Neural progenitor cell (in vitro differentiated cells): ENCODE measurements around the gene KNG1. TPM values are rescaled to one million over a fixed set of nuclear protein-coding genes. Genes with fewer than 3 reads are reported as not detected.

Experiments
- DNase-seq: peaks from one replicate; pipeline ENCODE4 v3.0.0-alpha.2; 2016; ENCODE audit warnings: low spot score
- H2AFZ ChIP-seq: fragments of 200-600 bp; sonication (generic); replicated peaks from 2 replicates; pipeline ENCODE4 v1.6.1; 2016; ENCODE audit warnings: antibody characterized with exemption
- H3F3A ChIP-seq: fragments of 200-600 bp; sonication (generic); 2 replicates; pipeline ENCODE4 v1.6.1; 2016; ENCODE audit warnings: antibody characterized with exemption, low read depth
- H3K27ac ChIP-seq: fragments of 200-600 bp; sonication (generic); 2 replicates; pipeline ENCODE4 v1.5.1; 2016; ENCODE audit warnings: mild to moderate bottlenecking
- H3K27me3 ChIP-seq: fragments of 200-600 bp; sonication (generic); 2 replicates; pipeline ENCODE4 v1.6.1; 2016; ENCODE audit warnings: mild to moderate bottlenecking, moderate library complexity
- H3K36me3 ChIP-seq: fragments of 200-600 bp; sonication (generic); 2 replicates; pipeline ENCODE4 v1.5.1; 2016
- H3K4me1 ChIP-seq: fragments of 200-600 bp; sonication (generic); 2 replicates; pipeline ENCODE4 v1.6.1; 2016; ENCODE audit warnings: mixed run types
- H3K4me2 ChIP-seq: fragments of 200-600 bp; sonication (generic); 2 replicates; pipeline ENCODE4 v1.6.1; 2016
- H3K4me3 ChIP-seq: fragments of 200-600 bp; sonication (generic); 2 replicates; pipeline ENCODE4 v1.5.1; 2016
- H3K79me2 ChIP-seq: fragments of 200-600 bp; sonication (generic); 2 replicates; pipeline ENCODE4 v1.6.1; 2016; ENCODE audit warnings: low read depth
- H3K9ac ChIP-seq: fragments of 200-600 bp; sonication (generic); 2 replicates; pipeline ENCODE4 v1.6.1; 2016
- H3K9me3 ChIP-seq: fragments of 200-600 bp; sonication (generic); 2 replicates; pipeline ENCODE4 v1.5.1; 2016; ENCODE audit warnings: low read depth
- H4K20me1 ChIP-seq: fragments of 200-600 bp; sonication (generic); 2 replicates; pipeline ENCODE4 v1.6.1; 2016; ENCODE audit warnings: low read depth
- H3K27ac Mint-ChIP-seq: 3 replicates; pipeline ENCODE4 v1.8.0; 2021; ENCODE audit warnings: mixed read lengths
- H3K27me3 Mint-ChIP-seq: 2 replicates; pipeline ENCODE4 v1.8.0; 2022; ENCODE audit warnings: low read depth, mild to moderate bottlenecking, inconsistent platforms, moderate library complexity, mixed read lengths; ENCODE audit not compliant: insufficient read depth
- H3K36me3 Mint-ChIP-seq: 3 replicates; pipeline ENCODE4 v1.8.0; 2021; ENCODE audit warnings: mixed read lengths
- H3K4me1 Mint-ChIP-seq: 3 replicates; pipeline ENCODE4 v1.8.0; 2021; ENCODE audit warnings: mixed read lengths
- H3K4me3 Mint-ChIP-seq: 3 replicates; pipeline ENCODE4 v1.8.0; 2021; ENCODE audit warnings: mild to moderate bottlenecking, moderate library complexity, mixed read lengths
- H3K9me3 Mint-ChIP-seq: 3 replicates; pipeline ENCODE4 v1.8.0; 2020; ENCODE audit warnings: mixed read lengths
- EZH2 ChIP-seq: fragments of 200-600 bp; sonication (generic); IDR thresholded peaks from 2 replicates; pipeline ENCODE4 v1.6.1; 2017; ENCODE audit warnings: antibody characterized with exemption, mild to moderate bottlenecking, moderate library complexity
- EZH2phosphoT487 ChIP-seq: fragments of 200-600 bp; sonication (generic); IDR thresholded peaks from 2 replicates; pipeline ENCODE4 v1.6.1; 2017; ENCODE audit warnings: antibody characterized with exemption
- total RNA-seq: library from RNA; depleted of rRNA; stranded (reverse); fragments of >200 nt; gene quantifications from 2 replicates; pipeline ENCODE4 v1.2.3, GENCODE V29; 2015; ENCODE audit warnings: low replicate concordance
- TF ChIP-seq, protein P1 (sequence below): fragments of 200-600 bp; sonication (generic); IDR thresholded peaks from 2 replicates; pipeline ENCODE4 v1.5.1; 2017; ENCODE audit warnings: antibody characterized with exemption, mild to moderate bottlenecking

KNG1 gene
- total RNA-seq, 1 donor from 2014 or later, result not detected

DNA sequence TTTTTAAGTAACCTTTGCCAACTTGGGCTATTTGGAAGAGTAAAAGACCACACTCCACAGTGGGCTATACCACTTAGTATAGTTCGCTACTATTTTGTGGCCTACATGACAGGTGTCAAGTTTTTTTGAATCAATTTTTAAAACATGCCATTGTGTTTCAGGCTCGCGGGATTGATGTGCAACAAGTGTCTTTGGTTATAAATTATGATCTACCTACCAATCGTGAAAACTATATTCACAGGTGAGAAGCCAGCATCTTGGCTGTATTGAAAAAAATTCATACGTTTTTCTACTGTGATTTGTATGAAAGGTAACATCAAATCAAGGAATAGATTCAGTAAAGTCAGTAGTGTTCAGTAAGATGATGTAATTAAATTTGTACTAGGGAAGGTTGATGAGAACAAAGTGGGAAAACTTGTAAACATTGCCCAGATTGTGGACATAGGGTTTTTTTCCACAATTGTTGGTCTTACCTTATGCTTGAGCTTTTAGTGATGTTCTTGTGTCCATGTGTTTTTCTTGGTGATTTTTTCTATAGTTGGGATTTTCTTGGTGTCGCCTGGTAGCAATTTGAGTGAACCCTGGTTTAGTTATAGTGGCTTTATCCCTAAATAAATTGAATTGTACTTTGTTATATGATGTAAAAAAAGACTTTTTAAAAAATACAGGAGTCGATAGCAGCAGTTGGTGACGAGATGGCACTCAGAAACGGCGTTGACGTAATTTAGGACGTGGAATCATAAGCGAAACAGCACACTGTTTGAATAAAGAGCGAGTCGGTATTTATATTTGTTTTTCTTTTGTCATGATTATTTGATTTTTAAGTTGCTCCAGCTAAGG, 70.7 kb downstream of the KNG1 start:
- peaks cover 60% of the 10 kb centered on the region for H3K79me2 ChIP-seq
- Mint-ChIP-seq H3K27ac (no peak overlapping the region), H3K27me3 (peaks cover 9% of the 10 kb centered on the region), H3K36me3 (peaks cover 50% of the 10 kb centered on the region), H3K4me1 (peaks cover 41% of the 10 kb centered on the region), H3K9me3 (peaks cover 2% of the 10 kb centered on the region), H3K4me3 (no peak overlapping the region)
- peak overlapping the region; percentile 96 for H3K4me2 ChIP-seq
- peaks cover 23% of the 10 kb centered on the region for H3K4me1 ChIP-seq
- no peak overlapping the region for H3K9ac ChIP-seq
- H3K9me3 ChIP-seq, result no peaks in the 10 kb centered on the region
- H4K20me1 ChIP-seq, result peaks cover 77% of the 10 kb centered on the region
- H3K4me3 ChIP-seq, result peak overlapping the region; percentile 97
- H3K36me3 ChIP-seq, result peaks cover 52% of the 10 kb centered on the region
- no peaks in the 10 kb centered on the region for H3K27me3 ChIP-seq
- TF ChIP-seq EZH2, result no peak
- TF ChIP-seq EZH2phosphoT487, result no peak
- TF ChIP-seq, protein P1, sequence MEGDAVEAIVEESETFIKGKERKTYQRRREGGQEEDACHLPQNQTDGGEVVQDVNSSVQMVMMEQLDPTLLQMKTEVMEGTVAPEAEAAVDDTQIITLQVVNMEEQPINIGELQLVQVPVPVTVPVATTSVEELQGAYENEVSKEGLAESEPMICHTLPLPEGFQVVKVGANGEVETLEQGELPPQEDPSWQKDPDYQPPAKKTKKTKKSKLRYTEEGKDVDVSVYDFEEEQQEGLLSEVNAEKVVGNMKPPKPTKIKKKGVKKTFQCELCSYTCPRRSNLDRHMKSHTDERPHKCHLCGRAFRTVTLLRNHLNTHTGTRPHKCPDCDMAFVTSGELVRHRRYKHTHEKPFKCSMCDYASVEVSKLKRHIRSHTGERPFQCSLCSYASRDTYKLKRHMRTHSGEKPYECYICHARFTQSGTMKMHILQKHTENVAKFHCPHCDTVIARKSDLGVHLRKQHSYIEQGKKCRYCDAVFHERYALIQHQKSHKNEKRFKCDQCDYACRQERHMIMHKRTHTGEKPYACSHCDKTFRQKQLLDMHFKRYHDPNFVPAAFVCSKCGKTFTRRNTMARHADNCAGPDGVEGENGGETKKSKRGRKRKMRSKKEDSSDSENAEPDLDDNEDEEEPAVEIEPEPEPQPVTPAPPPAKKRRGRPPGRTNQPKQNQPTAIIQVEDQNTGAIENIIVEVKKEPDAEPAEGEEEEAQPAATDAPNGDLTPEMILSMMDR, result no peak
- H2AFZ ChIP-seq, result no peak overlapping the region
- peak overlapping the region; percentile 100 for H3K27ac ChIP-seq
- peaks cover 94% of the 10 kb centered on the region for H3F3A ChIP-seq
- DNase-seq, result no peak

DNA sequence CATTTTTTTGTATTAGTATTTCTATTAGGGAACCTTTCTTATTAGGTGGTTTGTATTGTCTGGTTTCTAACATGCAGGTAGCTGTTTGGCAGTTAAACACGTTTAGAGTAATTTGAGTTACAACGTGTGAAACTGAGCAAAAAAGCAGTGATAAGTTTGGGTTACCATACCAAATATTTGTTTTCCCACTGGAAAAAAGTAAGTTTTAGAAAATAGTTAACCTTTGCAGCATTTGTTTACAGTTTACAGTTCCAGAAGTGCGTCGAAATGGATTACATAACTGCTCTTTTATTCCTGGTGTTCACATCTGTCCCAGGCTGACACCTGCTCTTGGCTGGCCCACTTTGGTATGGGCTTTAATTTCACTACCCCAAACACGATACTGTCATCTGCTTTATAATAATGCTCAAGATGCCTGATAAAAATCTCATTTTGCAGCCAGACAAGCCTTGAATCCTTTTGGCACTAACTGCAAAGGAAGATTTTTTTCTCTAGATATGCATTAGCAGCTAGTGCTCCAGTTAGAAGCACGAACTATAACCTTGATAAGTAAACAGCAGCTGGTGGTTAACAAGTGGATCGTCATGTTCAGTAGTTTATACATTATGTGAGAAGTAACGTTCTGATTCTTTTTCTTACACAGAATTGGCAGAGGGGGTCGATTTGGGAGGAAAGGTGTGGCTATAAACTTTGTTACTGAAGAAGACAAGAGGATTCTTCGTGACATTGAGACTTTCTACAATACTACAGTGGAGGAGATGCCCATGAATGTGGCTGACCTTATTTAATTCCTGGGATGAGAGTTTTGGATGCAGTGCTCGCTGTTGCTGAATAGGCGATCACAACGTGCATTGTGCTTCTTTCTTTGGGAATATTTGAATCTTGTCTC, 71.6 kb downstream of the KNG1 start:
- Mint-ChIP-seq H3K36me3 (peaks cover 53% of the 10 kb centered on the region), H3K9me3 (no peaks in the 10 kb centered on the region), H3K4me1 (peaks cover 41% of the 10 kb centered on the region), H3K4me3 (no peak overlapping the region), H3K27ac (no peak overlapping the region), H3K27me3 (peaks cover 5% of the 10 kb centered on the region)
- Histone ChIP-seq H4K20me1 (peaks cover 75% of the 10 kb centered on the region), H3K27ac (peak overlapping the region; percentile 30), H3K79me2 (peaks cover 55% of the 10 kb centered on the region), H2AFZ (no peak overlapping the region), H3K9me3 (no peaks in the 10 kb centered on the region), H3K36me3 (peaks cover 52% of the 10 kb centered on the region), H3K4me1 (peaks cover 23% of the 10 kb centered on the region), H3K4me3 (peak overlapping the region; percentile 97), H3K9ac (no peak overlapping the region), H3K27me3 (no peaks in the 10 kb centered on the region), H3F3A (peaks cover 98% of the 10 kb centered on the region), H3K4me2 (peak overlapping the region; percentile 96)
- no peak for DNase-seq
- TF ChIP-seq, protein P1, result no peak
- TF ChIP-seq EZH2phosphoT487, result no peak
- no peak for TF ChIP-seq EZH2

DNA sequence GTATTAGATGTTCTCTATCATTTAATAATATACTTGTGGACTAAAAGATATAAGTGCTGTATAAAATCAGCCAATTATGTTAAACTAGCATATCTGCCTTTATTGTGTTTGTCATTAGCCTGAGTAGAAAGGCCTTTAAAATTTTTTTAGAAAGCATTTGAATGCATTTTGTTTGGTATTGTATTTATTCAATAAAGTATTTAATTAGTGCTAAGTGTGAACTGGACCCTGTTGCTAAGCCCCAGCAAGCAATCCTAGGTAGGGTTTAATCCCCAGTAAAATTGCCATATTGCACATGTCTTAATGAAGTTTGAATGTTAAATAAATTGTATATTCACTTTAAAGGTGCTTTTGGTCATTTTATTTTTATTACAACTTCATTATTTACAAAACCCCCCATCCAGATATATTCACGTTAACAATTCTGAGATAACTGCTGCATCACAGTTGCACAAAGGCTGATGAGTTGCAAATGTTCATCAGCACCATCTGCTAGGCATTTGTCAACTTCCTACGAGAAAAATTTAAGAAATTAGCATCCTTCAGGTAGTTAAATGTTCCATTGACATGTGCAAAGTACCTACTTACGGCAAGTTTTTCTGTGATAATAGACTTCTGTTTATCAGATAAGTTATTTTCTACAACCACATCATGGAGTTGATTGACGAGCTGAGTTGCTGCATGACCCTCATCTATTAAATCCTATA, 72.5 kb downstream of the KNG1 start:
- H2AFZ ChIP-seq, result no peak overlapping the region
- no peaks in the 10 kb centered on the region for H3K27me3 Mint-ChIP-seq
- peaks cover 94% of the 10 kb centered on the region for H3F3A ChIP-seq
- H3K36me3 Mint-ChIP-seq, result peaks cover 55% of the 10 kb centered on the region
- no peak overlapping the region for H3K27ac ChIP-seq
- no peak for DNase-seq
- peaks cover 34% of the 10 kb centered on the region for H3K4me1 Mint-ChIP-seq
- no peak overlapping the region for H3K4me3 ChIP-seq
- peaks cover 23% of the 10 kb centered on the region for H3K4me1 ChIP-seq
- peaks cover 65% of the 10 kb centered on the region for H4K20me1 ChIP-seq
- H3K9me3 ChIP-seq, result no peaks in the 10 kb centered on the region
- H3K4me3 Mint-ChIP-seq, result no peak overlapping the region
- no peak overlapping the region for H3K27ac Mint-ChIP-seq
- no peak overlapping the region for H3K4me2 ChIP-seq
- H3K9ac ChIP-seq, result no peak overlapping the region
- H3K36me3 ChIP-seq, result peaks cover 47% of the 10 kb centered on the region
- no peaks in the 10 kb centered on the region for H3K9me3 Mint-ChIP-seq
- H3K27me3 ChIP-seq, result no peaks in the 10 kb centered on the region
- no peak for TF ChIP-seq EZH2phosphoT487
- TF ChIP-seq, protein P1, result no peak
- TF ChIP-seq EZH2, result no peak
- H3K79me2 ChIP-seq, result peaks cover 45% of the 10 kb centered on the region
